Stimulated activated CD4-positive, alpha-beta T cell treated with anti-CD3 and anti-CD28 coated beads, Interleukin-2, amount 100 ng/mL, for 24 hours (primary cell): ENCODE data around the gene LENEP.
A peak's percentile ranks its signal among the peaks of the same experiment; 100 is the strongest.

Experiments used
- DNase-seq, 2 donors: peaks; one replicate each; pipeline ENCODE4 v3.0.0-alpha.2; 2020

Gene LENEP

GRCh38 chr1:155000411-155000725 lies 7.0 kb downstream of the LENEP start:
- peak in 1 of 2 donors; percentile 53 for DNase-seq

GRCh38 chr1:155000726-155001424 lies 7.5 kb downstream of the LENEP start:
- DNase-seq = peak; percentile 81 to 90

- DNase-seq = no peak
These were observed 8.0 kb downstream of the LENEP start for GRCh38 chr1:155001425-155001674.

GRCh38 chr1:155001675-155002463 lies 8.5 kb downstream of the LENEP start:
- peak; percentile 99 for DNase-seq

GRCh38 chr1:155002464-155003226 lies 9.3 kb downstream of the LENEP start, which contains the start of gene ZBTB7B:
ZBTB7B (plus strand) TSS chr1:155002802; CDS start chr1:155014661, 11,859 bp downstream.
- DNase-seq = no peak

GRCh38 chr1:155003227-155003765 lies 9.9 kb downstream of the LENEP start:
- peak in 1 of 2 donors; percentile 48 for DNase-seq

- no peak for DNase-seq
These were observed 10.5 kb downstream of the LENEP start for GRCh38 chr1:155003766-155004351.

- no peak for DNase-seq
These were observed 11.1 kb downstream of the LENEP start for GRCh38 chr1:155004352-155005075.

GRCh38 chr1:155005076-155006011 lies 12.0 kb downstream of the LENEP start:
- DNase-seq = no peak

GRCh38 chr1:155006601-155007101 lies 13.3 kb downstream of the LENEP start:
- DNase-seq = peak in 1 of 2 donors; percentile 52

GRCh38 chr1:155007251-155007828 lies 14.0 kb downstream of the LENEP start:
- no peak for DNase-seq

GRCh38 chr1:155008015-155008941 lies 14.9 kb downstream of the LENEP start:
- DNase-seq = peak; percentile 72 to 90

GRCh38 chr1:155009221-155009711 lies 15.9 kb downstream of the LENEP start:
- DNase-seq = peak; percentile 41 to 58

- no peak for DNase-seq
These were observed 16.4 kb downstream of the LENEP start for GRCh38 chr1:155009742-155010141.

- DNase-seq = peak in 1 of 2 donors; percentile 57
These were observed 17.0 kb downstream of the LENEP start for GRCh38 chr1:155010211-155010918.

GRCh38 chr1:155011004-155011416 lies 17.6 kb downstream of the LENEP start:
- no peak for DNase-seq

- no peak for DNase-seq
These were observed 18.1 kb downstream of the LENEP start for GRCh38 chr1:155011437-155012025.

GRCh38 chr1:155012026-155012546 lies 18.7 kb downstream of the LENEP start:
- DNase-seq = peak in 1 of 2 donors; percentile 58
